Loucy (cell line): ENCODE data around the gene CKS1B.

ENCODE experiments used
- H2AFZ ChIP-seq: fragments of 200-600 bp; sonication (generic); 2 replicates; pipeline ENCODE4 v1.6.0; 2016; ENCODE audit warnings: antibody characterized with exemption, mild to moderate bottlenecking, low read length, moderate library complexity
- H3F3A ChIP-seq: fragments of 200-600 bp; 2 replicates; pipeline ENCODE4 v1.6.0; 2016; ENCODE audit warnings: antibody characterized with exemption, low read depth, mild to moderate bottlenecking
- H3K27me3 ChIP-seq: fragments of 200-600 bp; sonication (generic); 2 replicates; pipeline ENCODE4 v1.6.1; 2014; ENCODE audit warnings: low read length, mild to moderate bottlenecking; ENCODE audit not compliant: insufficient read depth, poor library complexity, severe bottlenecking
- H3K36me3 ChIP-seq: fragments of 200-600 bp; sonication (generic); 2 replicates; pipeline ENCODE4 v1.6.1; 2016; ENCODE audit warnings: low read length; ENCODE audit not compliant: insufficient read depth
- H3K4me1 ChIP-seq: fragments of 200-600 bp; sonication (generic); 2 replicates; pipeline ENCODE4 v1.5.1; 2014; ENCODE audit warnings: low read length, mild to moderate bottlenecking; ENCODE audit not compliant: insufficient read depth, poor library complexity, severe bottlenecking
- H3K4me2 ChIP-seq: fragments of 200-600 bp; sonication (generic); 2 replicates; pipeline ENCODE4 v1.6.0; 2014; ENCODE audit warnings: antibody characterized with exemption, low read length, low read depth, mild to moderate bottlenecking; ENCODE audit not compliant: poor library complexity, severe bottlenecking
- H3K4me3 ChIP-seq: fragments of 200-600 bp; sonication (generic); 2 replicates; pipeline ENCODE4 v1.5.1; 2014; ENCODE audit warnings: low read length, mild to moderate bottlenecking, mixed read lengths; ENCODE audit not compliant: poor library complexity, severe bottlenecking
- H3K79me2 ChIP-seq: fragments of 200-600 bp; sonication (generic); 2 replicates; pipeline ENCODE4 v1.6.1; 2014; ENCODE audit warnings: low read length; ENCODE audit not compliant: insufficient read depth
- H3K9ac ChIP-seq: fragments of 200-600 bp; sonication (generic); 2 replicates; pipeline ENCODE4 v1.6.0; 2014; ENCODE audit warnings: mild to moderate bottlenecking, low read depth, low read length, moderate library complexity; ENCODE audit not compliant: poor library complexity, severe bottlenecking
- H3K9me2 ChIP-seq: fragments of 200-600 bp; sonication (generic); replicated peaks from 2 replicates; pipeline ENCODE4 v1.6.1; 2016; ENCODE audit warnings: low read depth, low read length, mixed read lengths
- H3K9me3 ChIP-seq: fragments of 200-600 bp; sonication (generic); 2 replicates; pipeline ENCODE4 v1.6.1; 2014; ENCODE audit warnings: mild to moderate bottlenecking, antibody characterized with exemption, low read length, low read depth; ENCODE audit not compliant: insufficient read depth
- H4K20me1 ChIP-seq: fragments of 200-600 bp; sonication (generic); 2 replicates; pipeline ENCODE4 v1.6.0; 2014; ENCODE audit warnings: antibody characterized with exemption, low read length, mild to moderate bottlenecking; ENCODE audit not compliant: insufficient read depth, poor library complexity, severe bottlenecking
- CTCF ChIP-seq: fragments of 200-600 bp; sonication (generic); conservative IDR thresholded peaks from 2 replicates; pipeline ENCODE4 v1.5.1; 2014; ENCODE audit warnings: mild to moderate bottlenecking, antibody characterized with exemption, low read length
- EZH2phosphoT487 ChIP-seq: fragments of 200-600 bp; IDR thresholded peaks from 2 replicates; pipeline ENCODE4 v1.6.1; 2018; ENCODE audit warnings: antibody characterized with exemption, mild to moderate bottlenecking, moderate library complexity, borderline replicate concordance

The CKS1B gene

GRCh38 chr1:155024315-155024714, 49.8 kb downstream of the CKS1B start:
- no peaks in the 10 kb centered on the region for H3F3A ChIP-seq
- no peaks in the 10 kb centered on the region for H3K36me3 ChIP-seq
- no peaks in the 10 kb centered on the region for H4K20me1 ChIP-seq
- H3K4me1 ChIP-seq: no peaks in the 10 kb centered on the region
- no peak overlapping the region for H3K4me3 ChIP-seq
- H2AFZ ChIP-seq: no peak overlapping the region
- H3K9me2 ChIP-seq: no peaks in the 10 kb centered on the region
- TF ChIP-seq CTCF: no peak
- TF ChIP-seq EZH2phosphoT487: no peak
- H3K9ac ChIP-seq: no peak overlapping the region
- H3K27me3 ChIP-seq: no peaks in the 10 kb centered on the region
- no peaks in the 10 kb centered on the region for H3K79me2 ChIP-seq
- no peak overlapping the region for H3K4me2 ChIP-seq
- no peaks in the 10 kb centered on the region for H3K9me3 ChIP-seq

GRCh38 chr1:155026154-155026553, 51.7 kb downstream of the CKS1B start:
- TF ChIP-seq CTCF (no peak), EZH2phosphoT487 (no peak)
- H3K9me3 ChIP-seq: no peaks in the 10 kb centered on the region
- H3K36me3 ChIP-seq: no peaks in the 10 kb centered on the region
- H3K4me3 ChIP-seq: no peak overlapping the region
- H3K9me2 ChIP-seq: no peaks in the 10 kb centered on the region
- H2AFZ ChIP-seq: no peak overlapping the region
- no peaks in the 10 kb centered on the region for H3F3A ChIP-seq
- no peaks in the 10 kb centered on the region for H4K20me1 ChIP-seq
- H3K9ac ChIP-seq: no peak overlapping the region
- H3K27me3 ChIP-seq: no peaks in the 10 kb centered on the region
- no peak overlapping the region for H3K4me2 ChIP-seq
- H3K4me1 ChIP-seq: no peaks in the 10 kb centered on the region
- no peaks in the 10 kb centered on the region for H3K79me2 ChIP-seq

GRCh38 chr1:155026588-155026987, 52.1 kb downstream of the CKS1B start:
- Histone ChIP-seq H3K79me2 (no peaks in the 10 kb centered on the region), H3K36me3 (no peaks in the 10 kb centered on the region), H3K9me3 (no peaks in the 10 kb centered on the region), H3K9me2 (no peaks in the 10 kb centered on the region), H3F3A (no peaks in the 10 kb centered on the region), H3K4me3 (no peak overlapping the region), H2AFZ (no peak overlapping the region), H3K9ac (no peak overlapping the region), H3K4me1 (no peaks in the 10 kb centered on the region), H3K4me2 (no peak overlapping the region), H4K20me1 (no peaks in the 10 kb centered on the region), H3K27me3 (no peaks in the 10 kb centered on the region)
- TF ChIP-seq EZH2phosphoT487: no peak
- no peak for TF ChIP-seq CTCF
